ENCODE measurements around the gene TLX1. TPM values are rescaled to one million over a fixed set of nuclear protein-coding genes. Genes with fewer than 3 reads are reported as not detected.

Gene TLX1
- total RNA-seq, result not detected

GRCh38 chr10:101130984-101131961 lies at the start of gene TLX1:
Gene TLX1 (plus strand): TSS chr10:101131300. CDS start chr10:101131542, 242 bp downstream.
- TF ChIP-seq CTCF (IDR thresholded peaks at IDR 0.05; ENCODE audit: low read depth), result no peak

GRCh38 chr10:101085846-101086245 lies 45.3 kb upstream of the TLX1 start:
- TF ChIP-seq CTCF (IDR thresholded peaks at IDR 0.05; ENCODE audit: low read depth), result no peak

GRCh38 chr10:101087376-101087775 lies 43.7 kb upstream of the TLX1 start:
- TF ChIP-seq CTCF (IDR thresholded peaks at IDR 0.05; ENCODE audit: low read depth), result no peak

- TF ChIP-seq CTCF (IDR thresholded peaks at IDR 0.05; ENCODE audit: low read depth), result no peak
These were observed 43.1 kb upstream of the TLX1 start for GRCh38 chr10:101087965-101088364.

GRCh38 chr10:101089520-101090299 lies 41.4 kb upstream of the TLX1 start:
- no peak for TF ChIP-seq CTCF (IDR thresholded peaks at IDR 0.05; ENCODE audit: low read depth)

GRCh38 chr10:101090597-101090996 lies 40.5 kb upstream of the TLX1 start:
- TF ChIP-seq CTCF (IDR thresholded peaks at IDR 0.05; ENCODE audit: low read depth), result no peak
